Sigmoid colon (tissue), 4 donors: ENCODE data around the gene GPC5.

Experiments
- EP300 ChIP-seq, 4 donors: sonication (generic); formaldehyde crosslinking; IDR thresholded peaks; one replicate each; pipeline ENCODE4 v1.6.1; 2017; ENCODE audit warnings: antibody characterized with exemption in 4 of 4
- POLR2A ChIP-seq, 2 donors: fragments of 450-650 bp; IDR thresholded peaks; one replicate each; pipeline ENCODE4 v1.6.1; 2016; ENCODE audit warnings: antibody characterized with exemption in 2 of 2, mild to moderate bottlenecking in 2 of 2, moderate library complexity in 2 of 2
- POLR2AphosphoS5 ChIP-seq, 4 donors: sonication (generic); formaldehyde crosslinking; IDR thresholded peaks; one replicate each; pipeline ENCODE4 v1.6.1; 2017; ENCODE audit warnings: antibody characterized with exemption in 4 of 4
- TF ChIP-seq, protein P1 (sequence below), 4 experiments: fragments of 450-650 bp in 3 of 4; fragments of 200-600 bp in 1 of 4; IDR thresholded peaks; one replicate each; pipeline ENCODE4 v1.5.1; 2016 to 2019; ENCODE audit warnings: antibody characterized with exemption in 4 of 4, mild to moderate bottlenecking in 3 of 4, moderate library complexity in 2 of 4

DNA sequence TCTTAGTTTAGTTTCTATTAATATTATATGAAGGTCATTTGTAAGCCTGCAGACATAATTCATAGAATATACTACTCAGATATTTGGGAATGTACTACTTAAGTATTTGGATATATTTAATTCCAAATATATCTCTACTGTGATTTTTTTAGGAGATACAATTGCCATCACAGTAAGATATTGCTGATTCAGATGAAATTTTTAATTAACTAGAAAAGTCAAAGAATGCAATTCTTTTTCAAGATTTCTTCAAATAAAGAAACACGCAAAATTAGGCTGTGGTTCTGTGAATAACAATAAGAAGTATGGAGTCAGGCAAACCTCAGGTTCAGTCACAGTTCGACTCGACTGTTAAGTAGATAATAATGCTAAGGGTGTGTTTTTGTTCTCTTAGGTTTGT lies 1277.8 kb downstream of the GPC5 start:
- TF ChIP-seq, protein P1, sequence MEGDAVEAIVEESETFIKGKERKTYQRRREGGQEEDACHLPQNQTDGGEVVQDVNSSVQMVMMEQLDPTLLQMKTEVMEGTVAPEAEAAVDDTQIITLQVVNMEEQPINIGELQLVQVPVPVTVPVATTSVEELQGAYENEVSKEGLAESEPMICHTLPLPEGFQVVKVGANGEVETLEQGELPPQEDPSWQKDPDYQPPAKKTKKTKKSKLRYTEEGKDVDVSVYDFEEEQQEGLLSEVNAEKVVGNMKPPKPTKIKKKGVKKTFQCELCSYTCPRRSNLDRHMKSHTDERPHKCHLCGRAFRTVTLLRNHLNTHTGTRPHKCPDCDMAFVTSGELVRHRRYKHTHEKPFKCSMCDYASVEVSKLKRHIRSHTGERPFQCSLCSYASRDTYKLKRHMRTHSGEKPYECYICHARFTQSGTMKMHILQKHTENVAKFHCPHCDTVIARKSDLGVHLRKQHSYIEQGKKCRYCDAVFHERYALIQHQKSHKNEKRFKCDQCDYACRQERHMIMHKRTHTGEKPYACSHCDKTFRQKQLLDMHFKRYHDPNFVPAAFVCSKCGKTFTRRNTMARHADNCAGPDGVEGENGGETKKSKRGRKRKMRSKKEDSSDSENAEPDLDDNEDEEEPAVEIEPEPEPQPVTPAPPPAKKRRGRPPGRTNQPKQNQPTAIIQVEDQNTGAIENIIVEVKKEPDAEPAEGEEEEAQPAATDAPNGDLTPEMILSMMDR (IDR thresholded peaks at IDR 0.05), result no peak
- TF ChIP-seq POLR2A (IDR thresholded peaks at IDR 0.05), result no peak
- no peak for TF ChIP-seq EP300 (IDR thresholded peaks at IDR 0.05)
- no peak for TF ChIP-seq POLR2AphosphoS5 (IDR thresholded peaks at IDR 0.05)
